ENCODE data around the gene MCEE. TPM values are rescaled to one million over a fixed set of nuclear protein-coding genes. Genes with fewer than 3 reads are reported as not detected.
A peak's percentile ranks its signal among the peaks of the same experiment; 100 is the strongest.

MCEE gene
- total RNA-seq, 1 donor from 2014 or later: 24.7 TPM

DNA sequence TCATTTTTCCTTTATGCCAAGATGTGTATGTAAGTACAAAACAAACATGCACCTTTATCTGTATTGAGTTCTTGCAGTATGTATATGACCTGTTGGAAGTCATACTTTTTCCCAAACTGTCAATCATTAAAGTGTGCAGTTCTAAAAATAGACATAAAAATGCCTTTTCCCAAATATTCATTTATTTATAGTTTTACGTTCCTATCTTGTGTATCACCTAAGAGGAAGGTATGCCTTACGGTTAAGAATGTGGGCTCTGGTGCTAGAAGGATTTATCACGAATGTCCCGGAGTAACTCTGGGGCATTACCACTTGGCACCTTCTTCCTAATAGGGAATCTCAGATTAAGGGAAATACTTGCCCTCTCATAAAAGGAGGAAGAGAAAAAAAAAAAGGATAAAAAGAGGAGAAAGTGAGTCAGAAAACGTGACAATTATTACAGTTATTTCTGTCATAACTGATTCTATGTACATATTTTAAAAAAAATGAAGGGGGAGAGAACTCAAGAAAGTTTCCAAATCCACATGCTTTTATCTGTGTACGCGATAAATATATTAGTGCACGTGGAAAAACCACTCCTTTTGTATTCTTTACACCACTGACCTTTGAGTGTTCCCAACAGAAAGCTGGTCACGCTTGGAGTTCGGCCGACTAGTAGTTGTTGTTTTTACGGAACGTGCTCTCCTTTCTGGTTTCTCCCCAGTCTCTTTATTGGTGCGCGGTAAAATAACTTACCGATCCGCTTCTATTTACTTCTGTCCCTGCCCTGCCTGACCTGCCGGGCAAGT, 721 bp downstream of the MCEE start:
- no peak overlapping the region for H3K27ac ChIP-seq
- H4K20me1 ChIP-seq (ENCODE audit: low read depth): peaks cover 7% of the 10 kb centered on the region
- H3K4me3 ChIP-seq: peak overlapping the region; percentile 77
- H3K27me3 ChIP-seq: no peaks in the 10 kb centered on the region
- H3K27ac Mint-ChIP-seq: peak overlapping the region; percentile 98
- H3K4me2 ChIP-seq: peak overlapping the region; percentile 91
- H3K4me3 Mint-ChIP-seq: no peak overlapping the region
- DNase-seq (ENCODE audit: low spot score): no peak
- peaks cover 45% of the 10 kb centered on the region for H3K79me2 ChIP-seq (ENCODE audit: low read depth)
- peaks cover 3% of the 10 kb centered on the region for H3K36me3 Mint-ChIP-seq
- TF ChIP-seq, protein P1, sequence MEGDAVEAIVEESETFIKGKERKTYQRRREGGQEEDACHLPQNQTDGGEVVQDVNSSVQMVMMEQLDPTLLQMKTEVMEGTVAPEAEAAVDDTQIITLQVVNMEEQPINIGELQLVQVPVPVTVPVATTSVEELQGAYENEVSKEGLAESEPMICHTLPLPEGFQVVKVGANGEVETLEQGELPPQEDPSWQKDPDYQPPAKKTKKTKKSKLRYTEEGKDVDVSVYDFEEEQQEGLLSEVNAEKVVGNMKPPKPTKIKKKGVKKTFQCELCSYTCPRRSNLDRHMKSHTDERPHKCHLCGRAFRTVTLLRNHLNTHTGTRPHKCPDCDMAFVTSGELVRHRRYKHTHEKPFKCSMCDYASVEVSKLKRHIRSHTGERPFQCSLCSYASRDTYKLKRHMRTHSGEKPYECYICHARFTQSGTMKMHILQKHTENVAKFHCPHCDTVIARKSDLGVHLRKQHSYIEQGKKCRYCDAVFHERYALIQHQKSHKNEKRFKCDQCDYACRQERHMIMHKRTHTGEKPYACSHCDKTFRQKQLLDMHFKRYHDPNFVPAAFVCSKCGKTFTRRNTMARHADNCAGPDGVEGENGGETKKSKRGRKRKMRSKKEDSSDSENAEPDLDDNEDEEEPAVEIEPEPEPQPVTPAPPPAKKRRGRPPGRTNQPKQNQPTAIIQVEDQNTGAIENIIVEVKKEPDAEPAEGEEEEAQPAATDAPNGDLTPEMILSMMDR (IDR thresholded peaks at IDR 0.05): no peak
- TF ChIP-seq EZH2 (IDR thresholded peaks at IDR 0.05) (no peak), EZH2phosphoT487 (IDR thresholded peaks at IDR 0.05) (no peak)
- no peaks in the 10 kb centered on the region for H3K9me3 ChIP-seq (ENCODE audit: low read depth)
- no peaks in the 10 kb centered on the region for H3K9me3 Mint-ChIP-seq
- no peaks in the 10 kb centered on the region for H3F3A ChIP-seq (ENCODE audit: low read depth)
- H3K4me1 ChIP-seq: peaks cover 10% of the 10 kb centered on the region
- H3K36me3 ChIP-seq: peaks cover 4% of the 10 kb centered on the region
- H3K27me3 Mint-ChIP-seq (ENCODE audit: insufficient read depth, low read depth): peaks cover 3% of the 10 kb centered on the region
- peak overlapping the region; percentile 97 for H2AFZ ChIP-seq (replicated peaks)
- peaks cover 7% of the 10 kb centered on the region for H3K4me1 Mint-ChIP-seq
- peak overlapping the region; percentile 50 for H3K9ac ChIP-seq

DNA sequence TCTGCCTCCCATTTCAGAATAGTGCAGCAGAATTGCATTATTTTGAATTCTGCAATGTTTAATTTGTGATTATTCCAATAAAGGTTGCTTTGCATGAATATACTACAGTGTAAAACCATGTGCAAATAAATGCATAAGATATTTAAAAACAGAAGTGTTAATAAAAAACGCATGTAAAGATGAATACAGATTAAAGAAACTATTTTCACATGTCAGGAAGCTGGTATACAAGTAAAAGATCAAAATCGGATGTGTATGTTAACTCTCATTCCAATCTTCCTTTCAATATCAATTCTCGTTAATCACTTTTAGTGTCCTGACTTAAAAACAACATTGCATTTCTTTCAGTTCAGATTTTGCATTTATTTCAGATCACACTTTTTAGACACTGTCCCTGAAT, 3.1 kb downstream of the MCEE start:
- peaks cover under 1% of the 10 kb centered on the region for H4K20me1 ChIP-seq (ENCODE audit: low read depth)
- Mint-ChIP-seq H3K4me3 (no peak overlapping the region), H3K4me1 (peaks cover 7% of the 10 kb centered on the region), H3K36me3 (peaks cover 10% of the 10 kb centered on the region), H3K27ac (no peak overlapping the region), H3K9me3 (no peaks in the 10 kb centered on the region), H3K27me3 (ENCODE audit: insufficient read depth, low read depth) (peaks cover 3% of the 10 kb centered on the region)
- H3K79me2 ChIP-seq (ENCODE audit: low read depth): peaks cover 33% of the 10 kb centered on the region
- H3K4me3 ChIP-seq: no peak overlapping the region
- no peaks in the 10 kb centered on the region for H3K36me3 ChIP-seq
- H3F3A ChIP-seq (ENCODE audit: low read depth): no peaks in the 10 kb centered on the region
- TF ChIP-seq EZH2phosphoT487 (IDR thresholded peaks at IDR 0.05) (no peak), EZH2 (IDR thresholded peaks at IDR 0.05) (no peak)
- TF ChIP-seq, protein P1 (IDR thresholded peaks at IDR 0.05): no peak
- H3K27ac ChIP-seq: no peak overlapping the region
- no peak for DNase-seq (ENCODE audit: low spot score)
- no peaks in the 10 kb centered on the region for H3K9me3 ChIP-seq (ENCODE audit: low read depth)
- H3K4me2 ChIP-seq: no peak overlapping the region
- no peaks in the 10 kb centered on the region for H3K27me3 ChIP-seq
- H3K9ac ChIP-seq: no peak overlapping the region
- H2AFZ ChIP-seq (replicated peaks): no peak overlapping the region
- H3K4me1 ChIP-seq: peaks cover 10% of the 10 kb centered on the region

DNA sequence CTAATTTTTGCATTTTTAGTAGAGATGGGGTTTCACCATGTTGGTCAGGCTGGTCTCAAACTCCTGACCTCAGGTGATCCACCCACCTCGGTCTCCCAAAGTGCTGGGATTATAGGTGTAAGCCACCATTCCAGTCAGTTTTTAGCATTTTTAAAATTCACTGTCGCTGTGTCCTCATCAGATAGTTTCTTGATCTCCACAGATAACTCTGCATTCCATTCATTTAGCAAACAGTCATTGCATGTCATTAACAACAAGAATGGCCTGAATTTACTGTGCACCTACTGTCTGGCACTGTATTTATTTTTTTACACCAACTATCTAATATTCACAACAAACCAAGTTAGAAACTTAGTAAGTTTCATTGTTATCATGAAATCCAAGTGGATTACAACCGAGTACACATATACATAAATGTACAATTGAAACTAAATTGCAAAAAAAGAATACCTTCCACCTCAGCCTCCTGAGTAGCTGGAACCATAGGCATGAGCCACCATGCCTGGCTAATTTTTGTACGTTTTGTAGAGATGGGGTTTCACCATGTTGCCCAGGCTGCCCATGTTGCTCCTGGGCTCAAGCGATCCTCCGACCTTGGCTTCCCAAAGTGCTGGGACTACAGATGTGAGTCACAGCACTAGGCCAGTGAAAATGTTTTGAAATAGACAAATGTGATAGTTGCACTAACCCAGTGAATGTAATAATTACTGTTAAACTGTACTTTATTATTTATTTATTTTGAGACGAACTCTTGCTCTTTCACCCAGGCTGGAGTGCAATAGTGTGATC, 4.3 kb downstream of the MCEE start:
- peaks cover 6% of the 10 kb centered on the region for H3K4me1 ChIP-seq
- Mint-ChIP-seq H3K27ac (no peak overlapping the region), H3K36me3 (peaks cover 11% of the 10 kb centered on the region), H3K9me3 (no peaks in the 10 kb centered on the region), H3K4me1 (peaks cover 7% of the 10 kb centered on the region), H3K4me3 (no peak overlapping the region), H3K27me3 (ENCODE audit: insufficient read depth, low read depth) (peaks cover 3% of the 10 kb centered on the region)
- DNase-seq (ENCODE audit: low spot score): no peak
- H3K4me3 ChIP-seq: no peak overlapping the region
- TF ChIP-seq EZH2 (IDR thresholded peaks at IDR 0.05): no peak
- no peak for TF ChIP-seq EZH2phosphoT487 (IDR thresholded peaks at IDR 0.05)
- TF ChIP-seq, protein P1 (IDR thresholded peaks at IDR 0.05): no peak
- no peak overlapping the region for H3K27ac ChIP-seq
- H3K9me3 ChIP-seq (ENCODE audit: low read depth): no peaks in the 10 kb centered on the region
- H3K36me3 ChIP-seq: no peaks in the 10 kb centered on the region
- no peaks in the 10 kb centered on the region for H3F3A ChIP-seq (ENCODE audit: low read depth)
- no peak overlapping the region for H3K9ac ChIP-seq
- no peak overlapping the region for H3K4me2 ChIP-seq
- H4K20me1 ChIP-seq (ENCODE audit: low read depth): no peaks in the 10 kb centered on the region
- no peak overlapping the region for H2AFZ ChIP-seq (replicated peaks)
- H3K27me3 ChIP-seq: no peaks in the 10 kb centered on the region
- peaks cover 20% of the 10 kb centered on the region for H3K79me2 ChIP-seq (ENCODE audit: low read depth)
